ENCODE data around the gene PRSS33.

The PRSS33 gene

GRCh38 chr16:2745116-2745890 lies 42.1 kb downstream of the PRSS33 start:
- no peaks in the 10 kb centered on the region for H3F3A ChIP-seq (ENCODE audit: low read depth)
- TF ChIP-seq CTCF (conservative IDR thresholded peaks at IDR 0.05; ENCODE audit: low read length) (no peak), EZH2phosphoT487 (IDR thresholded peaks at IDR 0.05; ENCODE audit: borderline replicate concordance) (no peak)
- no peak overlapping the region for H2AFZ ChIP-seq (ENCODE audit: low read length)
- no peaks in the 10 kb centered on the region for H3K36me3 ChIP-seq (ENCODE audit: insufficient read depth, low read length)
- no peaks in the 10 kb centered on the region for H3K9me3 ChIP-seq (ENCODE audit: insufficient read depth, low read depth, low read length)
- H3K9ac ChIP-seq (ENCODE audit: low read depth, low read length, poor library complexity, severe bottlenecking), result no peak overlapping the region
- H3K4me3 ChIP-seq (ENCODE audit: low read length, poor library complexity, severe bottlenecking), result no peak overlapping the region
- H3K4me2 ChIP-seq (ENCODE audit: low read depth, low read length, poor library complexity, severe bottlenecking), result no peak overlapping the region
- no peaks in the 10 kb centered on the region for H3K9me2 ChIP-seq (replicated peaks; ENCODE audit: low read depth, low read length)
- peaks cover 4% of the 10 kb centered on the region for H3K4me1 ChIP-seq (ENCODE audit: insufficient read depth, low read length, poor library complexity, severe bottlenecking)
- H4K20me1 ChIP-seq (ENCODE audit: insufficient read depth, low read length, poor library complexity, severe bottlenecking), result no peaks in the 10 kb centered on the region
- H3K27me3 ChIP-seq (ENCODE audit: insufficient read depth, low read length, poor library complexity, severe bottlenecking), result no peaks in the 10 kb centered on the region
- H3K79me2 ChIP-seq (ENCODE audit: insufficient read depth, low read length), result no peaks in the 10 kb centered on the region

- Histone ChIP-seq H2AFZ (ENCODE audit: low read length) (no peak overlapping the region), H3K36me3 (ENCODE audit: insufficient read depth, low read length) (no peaks in the 10 kb centered on the region), H3K79me2 (ENCODE audit: insufficient read depth, low read length) (no peaks in the 10 kb centered on the region), H3K4me2 (ENCODE audit: low read depth, low read length, poor library complexity, severe bottlenecking) (no peak overlapping the region), H3K4me3 (ENCODE audit: low read length, poor library complexity, severe bottlenecking) (no peak overlapping the region), H3K4me1 (ENCODE audit: insufficient read depth, low read length, poor library complexity, severe bottlenecking) (no peaks in the 10 kb centered on the region), H3F3A (ENCODE audit: low read depth) (no peaks in the 10 kb centered on the region), H4K20me1 (ENCODE audit: insufficient read depth, low read length, poor library complexity, severe bottlenecking) (no peaks in the 10 kb centered on the region), H3K27me3 (ENCODE audit: insufficient read depth, low read length, poor library complexity, severe bottlenecking) (no peaks in the 10 kb centered on the region), H3K9me2 (replicated peaks; ENCODE audit: low read depth, low read length) (no peaks in the 10 kb centered on the region), H3K9me3 (ENCODE audit: insufficient read depth, low read depth, low read length) (no peaks in the 10 kb centered on the region), H3K9ac (ENCODE audit: low read depth, low read length, poor library complexity, severe bottlenecking) (no peak overlapping the region)
- no peak for TF ChIP-seq EZH2phosphoT487 (IDR thresholded peaks at IDR 0.05; ENCODE audit: borderline replicate concordance)
- no peak for TF ChIP-seq CTCF (conservative IDR thresholded peaks at IDR 0.05; ENCODE audit: low read length)
These were observed 42.6 kb downstream of the PRSS33 start for GRCh38 chr16:2744711-2745110.

GRCh38 chr16:2743007-2743810 lies 44.2 kb downstream of the PRSS33 start:
- Histone ChIP-seq H4K20me1 (ENCODE audit: insufficient read depth, low read length, poor library complexity, severe bottlenecking) (no peaks in the 10 kb centered on the region), H3F3A (ENCODE audit: low read depth) (no peaks in the 10 kb centered on the region)
- no peak for TF ChIP-seq CTCF (conservative IDR thresholded peaks at IDR 0.05; ENCODE audit: low read length)
- no peak for TF ChIP-seq EZH2phosphoT487 (IDR thresholded peaks at IDR 0.05; ENCODE audit: borderline replicate concordance)

More at GRCh38 chr16:2743007-2743810, 44.2 kb downstream of the PRSS33 start:
- Histone ChIP-seq H3K36me3 (ENCODE audit: insufficient read depth, low read length) (no peaks in the 10 kb centered on the region), H3K9me3 (ENCODE audit: insufficient read depth, low read depth, low read length) (no peaks in the 10 kb centered on the region), H3K27me3 (ENCODE audit: insufficient read depth, low read length, poor library complexity, severe bottlenecking) (no peaks in the 10 kb centered on the region), H3K4me3 (ENCODE audit: low read length, poor library complexity, severe bottlenecking) (no peak overlapping the region), H2AFZ (ENCODE audit: low read length) (no peak overlapping the region), H3K79me2 (ENCODE audit: insufficient read depth, low read length) (no peaks in the 10 kb centered on the region), H3K4me2 (ENCODE audit: low read depth, low read length, poor library complexity, severe bottlenecking) (no peak overlapping the region), H3K9me2 (replicated peaks; ENCODE audit: low read depth, low read length) (no peaks in the 10 kb centered on the region), H3K9ac (ENCODE audit: low read depth, low read length, poor library complexity, severe bottlenecking) (no peak overlapping the region), H3K4me1 (ENCODE audit: insufficient read depth, low read length, poor library complexity, severe bottlenecking) (no peaks in the 10 kb centered on the region)

Measured in Loucy (cell line).